HG02852 (cell line): ENCODE data around the gene DUSP9.
"Not testable (repeated sequence)": the region's sequence is repeated elsewhere in the genome, so short reads cannot be mapped to it uniquely, and the experiment has no call there.

ENCODE experiments used
- ATAC-seq: cut with Tn5 transposase; IDR thresholded peaks from one replicate; pipeline ENCODE4 v1.9.1; 2021; ENCODE audit warnings: mild to moderate bottlenecking, moderate library complexity; ENCODE audit not compliant: unreplicated experiment

The DUSP9 gene

GRCh38 chrX:153689654-153690465, 42.9 kb downstream of the DUSP9 start:
- ATAC-seq: no peak

GRCh38 chrX:153690466-153690865, 43.5 kb downstream of the DUSP9 start:
- ATAC-seq: no peak

GRCh38 chrX:153691032-153691827, 44.2 kb downstream of the DUSP9 start:
- ATAC-seq: not testable (repeated sequence)

DNA sequence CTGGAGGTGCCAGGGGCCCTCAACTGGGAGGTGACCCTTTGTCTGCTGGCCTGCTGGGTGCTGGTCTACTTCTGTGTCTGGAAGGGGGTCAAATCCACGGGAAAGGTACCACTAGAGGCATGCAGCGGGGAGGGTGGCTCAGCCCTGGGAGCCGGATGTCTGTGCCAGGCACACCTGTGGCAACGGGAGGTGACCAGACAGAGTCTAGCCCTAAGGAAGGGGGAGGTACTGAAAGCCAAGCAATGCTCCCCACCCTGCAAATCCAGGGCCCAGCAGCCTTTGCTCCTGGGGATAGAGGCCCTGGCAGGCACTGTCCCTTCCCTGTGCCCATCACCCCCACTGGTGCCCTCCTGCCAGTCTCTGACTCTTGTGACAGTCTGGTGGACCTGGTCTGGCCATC, 45.0 kb downstream of the DUSP9 start:
- ATAC-seq: no peak

DNA sequence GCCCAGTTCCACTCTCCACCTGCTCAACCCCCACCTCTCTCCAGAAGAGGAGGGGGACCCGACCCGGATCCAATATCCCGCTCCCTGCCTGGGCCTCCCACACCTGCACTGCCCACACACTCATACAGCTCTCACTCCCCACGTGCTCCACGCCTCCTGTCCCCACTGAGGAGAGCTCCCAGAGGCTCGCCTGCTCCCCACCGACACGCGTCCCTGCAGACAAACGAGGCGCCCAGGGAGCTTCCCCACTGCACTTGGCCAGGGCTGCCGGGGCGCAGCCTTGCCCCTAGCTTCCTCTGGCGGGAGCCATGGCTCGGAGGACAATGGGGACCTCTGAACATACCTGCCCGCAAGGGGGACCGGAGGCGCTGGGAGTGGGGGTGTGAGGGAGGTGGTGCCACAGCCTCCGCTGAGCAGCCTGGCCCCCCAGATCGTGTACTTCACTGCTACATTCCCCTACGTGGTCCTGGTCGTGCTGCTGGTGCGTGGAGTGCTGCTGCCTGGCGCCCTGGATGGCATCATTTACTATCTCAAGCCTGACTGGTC, 45.7 kb downstream of the DUSP9 start:
- ATAC-seq: no peak

DNA sequence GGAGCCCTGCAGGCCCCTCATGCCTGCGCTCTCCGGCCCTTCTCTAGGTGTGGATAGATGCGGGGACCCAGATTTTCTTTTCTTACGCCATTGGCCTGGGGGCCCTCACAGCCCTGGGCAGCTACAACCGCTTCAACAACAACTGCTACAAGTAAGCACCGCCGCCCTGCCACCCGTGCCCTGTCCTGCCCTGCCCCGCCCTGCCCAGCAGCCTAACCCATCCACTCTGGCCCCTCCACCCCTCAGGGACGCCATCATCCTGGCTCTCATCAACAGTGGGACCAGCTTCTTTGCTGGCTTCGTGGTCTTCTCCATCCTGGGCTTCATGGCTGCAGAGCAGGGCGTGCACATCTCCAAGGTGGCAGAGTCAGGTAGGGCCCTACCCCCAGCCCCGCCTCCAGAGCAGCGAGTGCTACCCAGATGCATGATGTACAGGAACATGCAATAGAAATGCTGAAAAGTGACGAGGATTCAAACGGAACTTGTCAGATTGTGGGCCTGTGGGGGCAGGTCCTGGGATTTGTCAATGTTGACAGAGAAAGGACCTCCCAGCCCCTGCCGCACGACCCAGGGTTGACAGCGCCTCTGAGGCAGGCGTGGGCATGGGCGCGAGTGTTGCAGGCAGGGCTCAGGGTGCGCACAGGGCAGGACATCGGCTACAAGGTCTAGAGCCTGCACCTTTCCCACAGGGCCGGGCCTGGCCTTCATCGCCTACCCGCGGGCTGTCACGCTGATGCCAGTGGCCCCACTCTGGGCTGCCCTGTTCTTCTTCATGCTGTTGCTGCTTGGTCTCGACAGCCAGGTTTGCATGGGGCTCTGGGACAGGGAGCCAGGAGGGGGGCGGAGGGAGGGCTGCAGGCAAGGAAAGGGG, 46.4 kb downstream of the DUSP9 start:
- ATAC-seq: no peak

- ATAC-seq: not testable (repeated sequence)
These were observed 47.3 kb downstream of the DUSP9 start for GRCh38 chrX:153694256-153694655.

DNA sequence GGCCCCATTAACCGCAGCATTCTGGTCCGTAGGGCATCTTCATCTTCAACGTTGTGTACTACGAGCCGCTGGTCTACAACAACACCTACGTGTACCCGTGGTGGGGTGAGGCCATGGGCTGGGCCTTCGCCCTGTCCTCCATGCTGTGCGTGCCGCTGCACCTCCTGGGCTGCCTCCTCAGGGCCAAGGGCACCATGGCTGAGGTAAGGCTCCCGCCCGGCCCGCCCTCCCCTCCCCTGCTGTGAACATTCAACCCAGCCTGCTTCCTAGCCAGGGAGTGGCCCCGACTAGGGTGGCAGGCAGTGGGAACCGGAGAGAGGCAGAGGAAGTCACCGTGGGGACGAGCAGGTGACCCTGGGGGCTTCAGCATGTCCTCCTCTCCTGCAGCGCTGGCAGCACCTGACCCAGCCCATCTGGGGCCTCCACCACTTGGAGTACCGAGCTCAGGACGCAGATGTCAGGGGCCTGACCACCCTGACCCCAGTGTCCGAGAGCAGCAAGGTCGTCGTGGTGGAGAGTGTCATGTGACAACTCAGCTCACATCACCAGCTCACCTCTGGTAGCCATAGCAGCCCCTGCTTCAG, 47.8 kb downstream of the DUSP9 start:
- ATAC-seq: no peak

GRCh38 chrX:153696100-153696499, 49.1 kb downstream of the DUSP9 start:
- no peak for ATAC-seq

DNA sequence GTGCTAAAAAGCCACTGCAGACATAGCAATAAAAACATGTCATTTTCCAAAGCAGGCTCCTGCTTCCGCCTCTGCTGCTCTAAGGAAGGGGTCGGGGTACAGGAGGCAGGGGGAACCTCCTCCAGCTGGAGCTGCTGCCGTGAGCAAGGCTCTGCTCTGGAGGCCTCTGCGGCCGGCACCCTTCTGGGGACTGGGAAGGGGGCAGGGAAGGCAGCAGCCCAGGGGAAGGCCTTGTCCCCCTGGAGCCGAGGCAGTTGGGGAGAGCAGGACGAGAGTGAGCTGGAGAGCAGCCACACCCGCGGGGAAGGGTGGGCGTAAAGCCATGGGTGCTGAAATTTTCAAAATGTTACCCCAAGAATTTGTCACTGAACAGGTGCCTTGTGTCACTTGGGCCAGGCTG, 49.5 kb downstream of the DUSP9 start:
- ATAC-seq: not testable (repeated sequence)

DNA sequence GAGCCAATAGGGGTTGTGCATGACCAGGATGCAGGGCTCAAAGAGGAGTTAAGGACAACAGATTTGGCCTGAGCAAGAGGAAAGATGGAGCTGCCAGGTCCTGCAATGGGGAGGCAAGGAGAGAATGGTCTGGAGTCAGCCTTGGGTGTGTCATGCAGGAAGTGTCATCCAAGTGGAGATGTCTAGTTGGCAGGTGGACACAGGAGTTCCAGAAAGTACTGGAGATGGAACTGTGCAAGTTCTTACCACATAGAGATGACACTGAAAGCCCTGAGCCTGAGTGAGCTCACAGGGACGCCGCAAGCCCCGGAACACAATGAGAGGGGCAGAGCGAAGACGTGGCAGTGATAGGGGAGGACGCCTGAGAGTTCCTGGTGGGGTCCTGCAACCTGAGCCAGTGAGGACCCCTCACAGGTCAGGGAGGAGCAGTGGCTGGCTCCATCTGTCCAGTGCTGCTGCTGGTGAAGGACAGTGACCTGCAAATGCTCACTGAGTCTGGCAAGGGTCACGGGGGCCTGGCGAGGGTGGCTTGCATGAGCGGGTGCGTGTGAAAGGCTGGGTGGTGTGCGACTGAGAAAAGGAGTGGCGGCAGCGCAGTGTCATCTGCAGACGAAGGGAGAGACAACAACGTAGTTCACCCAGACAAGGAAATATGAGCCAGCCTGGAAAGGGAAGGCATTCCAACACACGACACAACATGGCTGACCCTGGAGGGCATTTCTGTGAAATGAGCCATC, 50.2 kb downstream of the DUSP9 start:
- not testable (repeated sequence) for ATAC-seq

GRCh38 chrX:153697924-153698865, 51.2 kb downstream of the DUSP9 start:
- no peak for ATAC-seq

DNA sequence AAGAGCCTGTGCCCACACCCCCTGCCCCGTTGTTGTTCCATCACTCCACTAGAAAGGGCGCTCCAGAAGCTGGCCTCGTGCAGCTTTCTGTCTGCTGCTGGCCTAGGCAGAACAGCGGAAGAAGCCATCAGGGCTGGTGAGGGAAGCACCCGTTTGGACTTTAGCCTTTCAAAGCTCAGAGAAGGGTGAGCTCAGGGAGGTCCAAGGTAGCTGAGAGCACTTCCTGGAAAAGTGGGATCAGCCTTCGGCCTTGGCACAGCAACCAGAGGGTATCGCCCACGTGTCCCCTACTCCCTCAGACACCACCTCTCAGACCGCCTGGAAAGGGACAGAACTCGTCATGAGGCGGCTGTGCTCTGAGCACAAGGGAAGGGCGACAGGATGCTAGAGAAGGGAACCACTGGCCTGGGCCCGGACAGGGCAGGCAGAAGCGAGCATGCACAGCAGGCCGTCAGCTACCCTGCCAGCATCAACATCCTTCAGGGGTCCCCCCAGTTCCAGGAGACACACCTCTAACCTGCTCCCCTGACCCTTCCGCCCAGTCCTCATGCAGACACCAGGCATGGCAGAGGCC, 52.3 kb downstream of the DUSP9 start:
- not testable (repeated sequence) for ATAC-seq

DNA sequence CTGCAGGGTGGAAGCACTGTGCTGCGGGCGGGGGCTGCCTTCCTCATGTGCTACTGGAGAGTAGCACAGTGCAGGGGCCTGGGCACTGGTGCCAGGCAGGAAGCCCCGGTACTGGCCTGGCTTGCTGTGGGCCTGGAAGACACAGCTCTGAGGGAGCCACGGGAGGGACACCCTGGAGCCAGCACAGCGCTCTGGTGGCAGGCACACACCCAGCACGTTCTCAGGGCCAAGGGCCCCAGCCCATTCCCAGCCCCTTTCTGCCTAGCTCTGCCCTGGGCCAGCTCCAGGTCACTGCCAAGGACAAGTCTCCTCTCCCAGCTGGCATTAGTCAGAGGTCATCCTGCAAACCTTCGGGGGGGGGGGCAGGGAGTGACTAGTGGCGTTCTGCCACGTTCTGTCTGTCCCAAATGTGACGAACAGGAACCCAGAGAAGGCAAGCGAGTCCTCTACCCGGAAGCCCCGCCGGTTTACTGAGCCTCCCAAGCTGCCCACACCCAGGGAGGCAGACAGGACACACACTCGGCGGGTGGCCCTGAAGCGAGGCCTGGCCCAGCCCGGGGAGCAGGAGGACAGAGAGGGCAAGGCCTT, 52.9 kb downstream of the DUSP9 start:
- not testable (repeated sequence) for ATAC-seq

DNA sequence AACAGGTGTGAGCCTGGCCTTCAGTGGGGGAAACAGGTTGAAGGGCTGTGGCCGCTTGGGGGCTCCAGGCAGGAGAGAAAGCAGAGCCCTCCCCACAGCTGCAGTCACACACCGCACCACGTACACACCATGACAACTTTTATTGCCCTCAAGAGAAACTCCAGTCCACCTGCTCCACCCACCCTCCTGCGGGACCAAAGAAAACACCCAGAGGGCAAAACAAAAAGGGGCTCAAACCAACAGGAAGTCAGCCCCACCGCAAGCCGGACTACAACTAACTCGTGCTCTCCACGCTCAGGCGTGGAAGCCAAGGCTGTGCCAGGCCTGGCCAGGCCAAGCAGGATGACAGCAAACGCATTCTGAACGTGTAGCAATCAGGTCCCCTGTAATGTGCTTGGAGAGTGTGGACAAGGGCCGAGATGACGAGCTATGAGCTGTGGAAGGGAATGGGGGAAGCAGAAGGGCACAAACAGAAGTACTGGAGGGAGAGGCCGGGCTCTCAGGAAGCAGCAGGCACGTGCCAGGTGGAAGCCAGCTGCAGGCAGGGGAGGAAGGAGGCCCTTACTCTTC, 53.5 kb downstream of the DUSP9 start:
- ATAC-seq: no peak
